GM19452 (cell line): Measurements from ENCODE around the gene SNCA.

Experiments used
- ATAC-seq: cut with Tn5 transposase; IDR thresholded peaks from one replicate; pipeline ENCODE4 v1.9.1; 2021; ENCODE audit not compliant: unreplicated experiment

SNCA gene

GRCh38 chr4:89757154-89757719 is 79.7 kb downstream of the SNCA start:
- ATAC-seq, result no peak

GRCh38 chr4:89755220-89755619 is 81.7 kb downstream of the SNCA start:
- no peak for ATAC-seq

GRCh38 chr4:89754531-89754930 is 82.4 kb downstream of the SNCA start:
- no peak for ATAC-seq

- ATAC-seq, result no peak
These were observed 83.3 kb downstream of the SNCA start for GRCh38 chr4:89753601-89754066.

GRCh38 chr4:89752932-89753598 is 83.9 kb downstream of the SNCA start:
- ATAC-seq, result no peak

- ATAC-seq, result no peak
These were observed 85.5 kb downstream of the SNCA start for GRCh38 chr4:89751416-89751815.

- ATAC-seq, result no peak
These were observed 90.6 kb downstream of the SNCA start for GRCh38 chr4:89746377-89746776.

GRCh38 chr4:89745708-89746107 is 91.3 kb downstream of the SNCA start:
- no peak for ATAC-seq

- ATAC-seq, result no peak
These were observed 92.0 kb downstream of the SNCA start for GRCh38 chr4:89744914-89745313.

GRCh38 chr4:89741768-89742167 is 95.2 kb downstream of the SNCA start:
- ATAC-seq, result no peak

- ATAC-seq, result no peak
These were observed 97.5 kb downstream of the SNCA start for GRCh38 chr4:89739311-89739988.

- ATAC-seq, result no peak
These were observed 99.1 kb downstream of the SNCA start for GRCh38 chr4:89737888-89738287.

GRCh38 chr4:89733946-89734345 is 103.0 kb downstream of the SNCA start:
- ATAC-seq, result no peak

- no peak for ATAC-seq
These were observed 109.7 kb downstream of the SNCA start for GRCh38 chr4:89727238-89727637.

GRCh38 chr4:89725268-89725667 is 111.7 kb downstream of the SNCA start:
- ATAC-seq, result no peak

- no peak for ATAC-seq
These were observed 112.2 kb downstream of the SNCA start for GRCh38 chr4:89724716-89725115.

- ATAC-seq, result no peak
These were observed 113.9 kb downstream of the SNCA start for GRCh38 chr4:89723096-89723495.

GRCh38 chr4:89722517-89722916 is 114.4 kb downstream of the SNCA start:
- ATAC-seq, result no peak

- ATAC-seq, result no peak
These were observed 116.0 kb downstream of the SNCA start for GRCh38 chr4:89720981-89721380.

GRCh38 chr4:89719536-89720090 is 117.3 kb downstream of the SNCA start:
- ATAC-seq, result no peak

GRCh38 chr4:89716893-89717292 is 120.1 kb downstream of the SNCA start:
- no peak for ATAC-seq

GRCh38 chr4:89715631-89716030 is 121.3 kb downstream of the SNCA start:
- ATAC-seq, result no peak
